ENCODE data around the gene ZNF319.

Gene ZNF319

DNA sequence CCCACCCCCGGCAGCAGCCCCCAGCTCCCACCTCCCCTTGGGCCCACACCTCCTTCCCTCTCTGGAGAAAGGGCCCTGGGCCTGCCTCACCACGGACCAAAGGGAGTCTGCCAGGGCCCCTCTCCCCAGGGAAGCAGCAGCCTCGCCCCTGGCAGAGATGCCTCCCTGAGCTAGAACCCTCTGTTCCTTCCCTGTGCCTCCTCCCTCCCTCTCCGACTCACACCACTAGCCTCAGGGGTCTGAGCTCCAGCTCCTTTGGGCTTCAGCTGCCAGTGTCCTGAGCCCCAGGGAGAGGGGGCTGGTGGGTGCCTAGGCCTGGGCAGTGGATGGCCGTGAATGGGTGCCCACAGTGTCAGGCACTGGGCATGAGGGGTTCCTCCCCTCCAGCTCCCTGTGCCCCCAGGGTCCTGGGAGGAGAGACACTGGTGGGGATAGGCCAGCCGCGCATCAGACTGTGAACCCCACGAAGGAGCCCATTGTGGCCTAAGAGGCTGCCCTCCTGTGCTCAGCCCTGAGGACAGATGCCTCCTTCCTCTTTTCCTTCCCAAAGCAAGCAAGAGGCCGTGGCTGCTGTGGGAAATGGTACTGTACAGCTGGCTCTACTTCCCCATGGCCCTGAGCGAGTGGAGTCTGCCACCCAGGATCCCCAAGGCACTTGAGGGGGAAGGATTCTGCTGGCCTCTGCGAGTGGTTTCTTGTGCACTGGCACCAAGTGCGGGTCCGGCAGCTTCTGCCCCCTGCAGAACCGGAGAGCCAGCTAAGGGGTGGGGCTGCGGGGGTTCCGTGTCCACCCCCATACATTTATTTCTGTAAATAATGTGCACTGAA, 45.8 kb upstream of the ZNF319 start:
- Histone ChIP-seq H3K27ac (no peak overlapping the region), H3K4me3 (ENCODE audit: low read depth in 1 of 2, low read length in 1 of 2) (no peak overlapping the region), H3K9me3 (no peaks in the 10 kb centered on the region), H3K27me3 (no peaks in the 10 kb centered on the region), H3K36me3 (no peaks in the 10 kb centered on the region), H3K4me1 (ENCODE audit: control insufficient read depth in 1 of 2, insufficient read depth in 1 of 2, low read depth in 1 of 2, low read length in 1 of 2) (no peaks in the 10 kb centered on the region)
- TF ChIP-seq, protein P1, sequence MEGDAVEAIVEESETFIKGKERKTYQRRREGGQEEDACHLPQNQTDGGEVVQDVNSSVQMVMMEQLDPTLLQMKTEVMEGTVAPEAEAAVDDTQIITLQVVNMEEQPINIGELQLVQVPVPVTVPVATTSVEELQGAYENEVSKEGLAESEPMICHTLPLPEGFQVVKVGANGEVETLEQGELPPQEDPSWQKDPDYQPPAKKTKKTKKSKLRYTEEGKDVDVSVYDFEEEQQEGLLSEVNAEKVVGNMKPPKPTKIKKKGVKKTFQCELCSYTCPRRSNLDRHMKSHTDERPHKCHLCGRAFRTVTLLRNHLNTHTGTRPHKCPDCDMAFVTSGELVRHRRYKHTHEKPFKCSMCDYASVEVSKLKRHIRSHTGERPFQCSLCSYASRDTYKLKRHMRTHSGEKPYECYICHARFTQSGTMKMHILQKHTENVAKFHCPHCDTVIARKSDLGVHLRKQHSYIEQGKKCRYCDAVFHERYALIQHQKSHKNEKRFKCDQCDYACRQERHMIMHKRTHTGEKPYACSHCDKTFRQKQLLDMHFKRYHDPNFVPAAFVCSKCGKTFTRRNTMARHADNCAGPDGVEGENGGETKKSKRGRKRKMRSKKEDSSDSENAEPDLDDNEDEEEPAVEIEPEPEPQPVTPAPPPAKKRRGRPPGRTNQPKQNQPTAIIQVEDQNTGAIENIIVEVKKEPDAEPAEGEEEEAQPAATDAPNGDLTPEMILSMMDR (IDR thresholded peaks at IDR 0.05) = no peak

DNA sequence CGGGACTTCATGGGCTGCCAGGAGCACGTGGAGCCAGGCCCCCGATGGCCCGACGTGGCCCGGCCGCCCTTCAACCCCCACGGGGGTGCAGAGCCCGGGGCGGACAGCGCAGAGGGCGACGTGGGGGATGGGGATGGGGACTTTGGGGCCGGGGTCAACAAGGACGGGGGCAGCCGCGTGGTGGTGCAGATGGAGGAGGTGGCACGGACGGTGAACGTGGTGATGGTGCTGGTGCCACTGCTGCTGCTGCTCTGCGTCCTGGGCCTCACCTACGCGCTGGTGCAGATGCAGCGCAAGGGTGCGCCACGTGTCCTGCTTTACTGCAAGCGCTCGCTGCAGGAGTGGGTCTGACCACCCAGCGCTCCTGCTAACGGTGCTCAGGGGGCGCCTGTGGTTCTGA, 44.6 kb upstream of the ZNF319 start:
- Histone ChIP-seq H3K27ac (no peak overlapping the region), H3K4me3 (ENCODE audit: low read depth in 1 of 2, low read length in 1 of 2) (no peak overlapping the region), H3K9me3 (no peaks in the 10 kb centered on the region), H3K27me3 (no peaks in the 10 kb centered on the region), H3K4me1 (ENCODE audit: control insufficient read depth in 1 of 2, insufficient read depth in 1 of 2, low read depth in 1 of 2, low read length in 1 of 2) (no peaks in the 10 kb centered on the region), H3K36me3 (no peaks in the 10 kb centered on the region)
- TF ChIP-seq, protein P1 (IDR thresholded peaks at IDR 0.05) = no peak

DNA sequence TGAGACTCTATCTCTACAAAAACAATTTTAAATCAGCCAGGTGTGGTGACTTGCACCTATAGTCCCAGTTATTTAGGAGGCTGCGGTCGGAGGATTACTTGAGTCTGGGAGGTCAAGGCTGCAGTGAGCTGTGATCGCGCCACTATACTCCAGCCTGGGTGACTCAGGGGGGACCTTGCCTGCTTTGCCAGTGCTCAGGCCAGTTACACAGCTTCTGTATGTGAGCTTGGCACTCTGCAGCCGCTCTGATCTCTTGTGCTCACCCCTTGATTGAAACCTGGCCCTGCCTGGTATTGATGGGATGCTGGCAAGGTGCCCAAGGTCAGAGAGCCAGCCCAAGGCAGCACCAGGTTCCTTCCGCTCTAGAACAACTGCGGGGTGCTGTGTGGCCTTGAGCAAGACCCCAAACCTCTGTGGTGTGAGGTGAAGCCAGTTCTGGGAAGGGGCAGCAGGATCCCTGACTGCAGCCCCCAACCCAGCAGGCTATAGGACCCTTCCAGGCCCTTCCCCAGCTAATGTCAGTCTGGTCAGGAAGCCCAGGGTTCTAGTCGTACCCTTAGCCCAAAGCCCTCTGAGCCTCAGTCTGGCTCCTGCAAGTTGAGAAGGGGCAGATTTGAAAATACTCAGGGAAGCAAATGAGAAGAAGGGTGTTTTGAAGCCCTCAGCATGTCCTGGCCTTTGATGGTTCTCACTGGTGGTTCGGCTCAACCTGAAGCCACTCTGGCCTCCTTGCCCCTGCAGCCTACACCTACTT, 44.0 kb upstream of the ZNF319 start:
- H3K27me3 ChIP-seq = no peaks in the 10 kb centered on the region

DNA sequence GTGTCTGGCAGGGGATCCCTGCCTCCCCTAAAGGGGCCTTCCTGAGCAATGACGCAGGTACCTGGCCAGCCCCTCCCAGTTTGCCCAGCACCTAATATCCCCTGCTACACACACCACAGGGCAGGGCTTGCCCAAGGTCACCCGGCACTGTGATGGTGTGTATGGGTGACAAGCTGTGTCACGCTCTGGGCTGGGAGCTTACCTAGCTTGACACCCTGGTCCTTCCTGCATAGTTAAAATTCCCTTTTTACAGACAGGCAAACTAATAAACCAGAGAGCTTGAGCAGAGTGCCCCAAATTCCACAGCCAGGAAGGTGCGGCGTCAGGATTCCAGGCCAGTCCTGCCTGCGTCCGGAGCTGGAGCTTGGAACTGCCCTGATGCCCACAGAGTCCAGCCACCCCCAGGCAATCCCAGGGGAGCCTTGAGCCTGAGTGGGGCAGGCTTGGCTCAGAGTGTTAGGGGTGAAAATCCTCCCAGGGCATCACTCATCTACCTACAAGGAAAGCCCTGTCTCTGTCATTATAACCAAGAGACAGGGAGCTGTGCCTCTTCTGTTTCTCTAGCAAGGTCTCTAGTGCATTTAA, 43.2 kb upstream of the ZNF319 start:
- Histone ChIP-seq H3K27me3 (no peaks in the 10 kb centered on the region), H3K4me1 (ENCODE audit: control insufficient read depth in 1 of 2, insufficient read depth in 1 of 2, low read depth in 1 of 2, low read length in 1 of 2) (no peaks in the 10 kb centered on the region), H3K36me3 (no peaks in the 10 kb centered on the region), H3K4me3 (ENCODE audit: low read depth in 1 of 2, low read length in 1 of 2) (no peak overlapping the region), H3K27ac (no peak overlapping the region), H3K9me3 (no peaks in the 10 kb centered on the region)
- TF ChIP-seq, protein P1 (IDR thresholded peaks at IDR 0.05) = no peak

More for the DNA sequence above, 44.0 kb upstream of the ZNF319 start:
- Histone ChIP-seq H3K9me3 (no peaks in the 10 kb centered on the region), H3K4me3 (ENCODE audit: low read depth in 1 of 2, low read length in 1 of 2) (no peak overlapping the region), H3K27ac (no peak overlapping the region), H3K4me1 (ENCODE audit: control insufficient read depth in 1 of 2, insufficient read depth in 1 of 2, low read depth in 1 of 2, low read length in 1 of 2) (no peaks in the 10 kb centered on the region), H3K36me3 (no peaks in the 10 kb centered on the region)
- TF ChIP-seq, protein P1 (IDR thresholded peaks at IDR 0.05) = no peak

DNA sequence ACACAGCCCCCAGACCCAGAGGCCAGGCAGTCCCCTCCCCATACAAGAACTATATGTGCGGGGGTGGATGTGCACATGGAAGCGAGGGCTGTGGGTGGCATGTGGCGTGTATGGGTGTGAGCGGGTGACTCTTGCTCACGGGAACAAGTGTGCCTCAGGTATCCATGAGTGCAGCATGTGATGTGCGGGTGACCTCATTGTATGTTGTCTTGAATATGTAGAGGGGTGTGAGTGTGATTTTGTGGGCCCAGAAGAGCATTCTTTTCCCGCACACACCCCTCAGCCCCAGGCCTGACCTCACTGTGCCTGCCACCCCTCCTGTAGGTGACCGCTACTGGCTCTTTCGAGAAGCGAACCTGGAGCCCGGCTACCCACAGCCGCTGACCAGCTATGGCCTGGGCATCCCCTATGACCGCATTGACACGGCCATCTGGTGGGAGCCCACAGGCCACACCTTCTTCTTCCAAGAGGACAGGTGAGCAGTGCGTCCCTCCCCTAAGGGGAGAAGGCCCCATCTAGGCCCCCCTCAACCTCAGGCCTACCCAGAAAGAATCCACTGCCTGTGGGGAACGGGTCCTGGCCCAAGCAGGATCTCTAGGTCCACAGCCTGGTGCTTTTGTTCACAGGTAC, 42.5 kb upstream of the ZNF319 start:
- no peak overlapping the region for H3K27ac ChIP-seq
- TF ChIP-seq, protein P1 (IDR thresholded peaks at IDR 0.05) = no peak
- H3K36me3 ChIP-seq = no peaks in the 10 kb centered on the region
- H3K9me3 ChIP-seq = no peaks in the 10 kb centered on the region
- no peaks in the 10 kb centered on the region for H3K27me3 ChIP-seq
- no peak overlapping the region for H3K4me3 ChIP-seq (ENCODE audit: low read depth in 1 of 2, low read length in 1 of 2)
- no peaks in the 10 kb centered on the region for H3K4me1 ChIP-seq (ENCODE audit: control insufficient read depth in 1 of 2, insufficient read depth in 1 of 2, low read depth in 1 of 2, low read length in 1 of 2)
